ENCODE results near the gene FAM131C. TPM values are rescaled to one million over a fixed set of nuclear protein-coding genes. Genes with fewer than 3 reads are reported as not detected.
"Not testable (repeated sequence)": the region's sequence is repeated elsewhere in the genome, so short reads cannot be mapped to it uniquely, and the experiment has no call there.

Gene FAM131C
- total RNA-seq, 1 experiment from 2014 or later = 2.1 TPM

DNA sequence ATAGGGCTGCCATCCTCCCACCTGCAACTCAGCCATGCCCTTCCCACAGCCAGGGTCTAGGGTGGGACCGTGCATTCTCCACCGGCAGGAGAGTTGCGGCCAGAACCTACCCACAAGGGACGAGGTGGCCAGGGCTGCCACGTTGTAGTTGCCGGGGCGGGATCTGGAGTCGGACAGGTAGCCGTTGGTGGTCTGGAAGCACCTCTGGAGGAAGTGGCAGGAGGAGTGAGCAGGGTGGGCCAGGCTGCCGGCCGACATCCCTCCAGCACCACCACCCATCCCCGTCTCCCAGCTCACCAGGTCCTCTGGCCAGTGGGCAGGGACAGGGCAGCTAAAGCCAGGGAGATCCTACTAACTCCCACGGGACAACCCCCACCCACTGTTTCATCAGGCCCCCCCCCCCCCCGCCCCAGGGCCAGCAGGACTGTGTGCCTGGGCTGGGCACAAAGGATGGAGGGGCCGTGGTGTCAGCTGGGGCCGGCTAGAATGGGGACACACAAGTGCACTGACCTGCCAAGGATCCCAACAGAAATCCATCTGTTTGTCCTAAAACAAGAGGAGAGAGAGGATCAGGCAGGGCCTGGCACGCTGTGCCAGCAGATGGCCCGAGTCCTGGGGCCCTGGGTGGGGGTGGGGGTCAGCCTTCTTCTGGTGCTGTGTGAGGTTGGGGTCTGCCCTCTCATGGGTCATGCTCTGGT, 11.3 kb downstream of the FAM131C start:
- not testable (repeated sequence) for DNase-seq (ENCODE audit: low read depth)

DNA sequence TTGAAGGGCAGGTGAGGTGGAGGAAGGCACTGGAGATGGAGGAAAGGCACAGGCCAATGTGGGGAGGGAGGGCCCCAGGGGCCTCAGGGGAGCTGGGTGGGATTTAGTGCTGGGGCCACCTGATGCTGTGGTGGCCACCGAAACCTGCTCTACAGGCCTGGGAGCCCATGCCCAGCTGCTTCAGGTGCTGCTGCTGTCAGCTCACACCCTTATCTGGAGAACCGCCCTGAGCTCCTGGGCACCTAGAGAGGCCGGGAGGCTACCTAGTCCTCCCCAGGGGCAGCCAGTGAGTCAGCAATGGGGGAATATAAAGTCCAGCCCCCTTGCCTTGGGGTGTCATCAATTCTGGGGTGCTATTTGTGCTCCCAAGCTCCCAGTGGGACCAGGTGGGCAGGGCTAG, 12.2 kb downstream of the FAM131C start:
- no peak for DNase-seq (ENCODE audit: low read depth)

DNA sequence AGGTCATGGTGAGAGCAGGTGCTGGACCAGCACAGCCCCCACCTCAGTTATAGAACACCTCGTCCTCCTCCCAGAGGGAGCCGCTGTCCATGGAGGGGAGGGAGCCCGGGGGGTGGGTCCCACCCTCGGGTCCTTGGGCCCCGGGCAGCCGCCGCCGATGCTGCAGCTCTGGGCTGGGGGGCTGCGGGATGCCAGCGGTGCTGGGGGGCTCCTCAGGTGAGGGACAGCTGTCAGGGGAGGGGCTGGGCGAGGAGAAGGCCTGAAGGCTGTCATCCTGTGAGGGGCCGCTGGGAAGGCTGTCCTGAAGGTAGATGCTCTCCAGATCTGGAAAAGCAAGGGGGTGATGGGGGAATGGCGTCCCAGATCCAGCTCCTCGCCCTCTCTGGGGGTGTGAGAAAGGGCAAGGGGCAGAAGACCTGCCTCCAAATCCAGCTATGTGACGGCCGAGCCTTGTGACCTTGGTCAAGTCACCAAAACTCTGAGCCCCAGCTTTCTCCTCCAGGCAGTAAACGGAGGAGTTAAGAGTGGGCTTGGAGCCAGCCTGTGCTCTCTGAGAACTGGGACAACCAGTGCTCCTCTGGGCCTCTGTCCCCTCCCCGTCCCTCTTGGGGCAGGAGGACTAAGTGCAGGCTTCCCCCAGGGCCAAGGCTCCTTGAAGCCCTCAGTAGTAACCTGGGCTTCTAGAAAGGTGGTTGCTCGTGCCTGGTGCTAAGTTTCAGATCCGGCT, 14.9 kb downstream of the FAM131C start:
- not testable (repeated sequence) for DNase-seq (ENCODE audit: low read depth)

DNA sequence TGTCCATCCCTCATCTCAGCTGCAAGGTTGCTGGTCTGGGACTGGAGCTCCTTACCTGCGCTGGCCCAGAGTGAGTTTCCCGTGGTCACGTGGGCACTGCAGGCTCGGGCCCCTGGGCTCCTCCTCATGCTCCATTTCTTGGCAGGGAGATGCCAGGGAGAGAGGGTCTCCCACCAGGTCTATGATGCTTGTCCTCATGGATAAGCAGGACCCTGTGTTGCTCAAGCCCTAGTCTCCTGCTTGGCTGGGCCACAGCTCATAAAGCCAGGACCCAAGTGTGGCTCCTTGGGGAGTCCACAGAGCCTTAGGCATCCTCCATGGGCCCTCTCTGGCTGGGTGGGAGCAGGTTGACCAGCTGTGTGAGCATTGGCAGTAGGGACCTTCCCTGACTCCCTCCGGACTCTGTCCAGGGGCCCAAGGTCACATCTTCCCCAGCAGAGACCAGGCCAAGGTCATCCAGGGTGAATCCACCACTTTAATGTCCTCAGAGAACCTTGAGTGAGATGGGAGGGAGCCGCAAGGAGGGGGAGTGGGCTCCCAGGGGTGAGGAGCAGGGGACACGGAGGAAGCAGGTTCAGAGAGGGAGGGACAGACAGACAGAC, 16.0 kb downstream of the FAM131C start:
- not testable (repeated sequence) for DNase-seq (ENCODE audit: low read depth)

DNA sequence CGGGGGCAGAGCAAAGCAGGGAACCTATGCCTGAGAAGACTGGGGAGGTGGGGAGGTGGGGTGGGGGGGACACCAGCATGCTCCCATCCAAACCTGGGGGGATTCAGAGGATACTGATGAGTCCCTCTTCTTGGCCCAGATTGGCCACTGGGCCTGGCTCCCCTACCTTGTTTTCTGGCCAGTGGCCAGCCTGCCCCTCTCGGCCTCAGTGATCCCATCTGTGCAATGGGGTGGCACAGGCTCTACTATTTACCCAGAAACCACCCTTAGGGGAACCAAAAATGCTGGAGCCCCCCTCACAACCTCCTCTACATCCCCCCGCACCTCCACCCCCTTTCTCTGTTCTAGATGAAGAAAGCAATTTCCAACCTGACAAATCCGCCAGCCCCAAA, 16.9 kb downstream of the FAM131C start:
- not testable (repeated sequence) for DNase-seq (ENCODE audit: low read depth)

DNA sequence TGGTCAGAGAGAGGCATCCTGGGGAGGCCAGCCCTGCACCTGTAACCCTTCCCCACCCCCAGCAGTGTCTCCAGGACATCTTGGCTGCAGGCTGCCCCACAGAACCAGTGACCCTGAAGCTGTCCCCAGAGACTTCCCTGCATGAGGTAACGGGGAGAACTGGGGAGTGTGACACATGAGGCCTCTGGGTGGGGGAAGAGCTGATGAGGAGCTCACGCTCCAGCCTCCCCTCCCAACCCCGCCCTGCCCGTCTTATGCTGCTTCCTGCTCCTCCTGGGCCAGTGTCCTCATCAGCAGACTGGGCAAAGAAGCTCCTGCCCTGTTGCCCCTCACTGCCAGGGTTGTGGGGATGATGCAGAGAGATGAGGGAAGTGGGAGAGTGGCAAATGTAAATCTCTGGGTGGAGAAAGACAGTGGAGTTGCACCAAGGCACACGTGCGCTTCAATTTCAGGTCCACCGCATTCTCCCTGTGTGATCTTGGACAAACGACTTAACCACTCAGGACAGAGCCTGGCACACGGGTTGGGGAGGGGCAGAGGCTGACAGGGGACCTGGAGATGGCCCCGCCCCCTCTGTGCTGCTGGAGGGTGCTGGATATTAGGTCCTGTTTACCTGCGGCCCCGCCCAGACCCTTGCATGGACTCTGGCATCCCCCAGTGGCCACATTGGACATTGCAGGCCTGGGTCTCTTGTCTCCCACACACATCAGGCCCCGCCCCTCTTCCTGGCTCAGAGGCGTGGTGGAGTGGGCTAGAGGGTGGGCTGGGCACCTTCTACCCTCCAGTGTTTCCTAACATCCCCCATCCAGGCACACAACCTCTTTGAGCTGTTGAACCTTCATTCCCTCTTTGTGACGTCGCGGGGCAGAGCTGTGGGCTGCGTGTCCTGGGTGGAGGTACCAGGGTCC, 17.6 kb downstream of the FAM131C start:
- DNase-seq (ENCODE audit: low read depth) = peak; percentile 73

DNA sequence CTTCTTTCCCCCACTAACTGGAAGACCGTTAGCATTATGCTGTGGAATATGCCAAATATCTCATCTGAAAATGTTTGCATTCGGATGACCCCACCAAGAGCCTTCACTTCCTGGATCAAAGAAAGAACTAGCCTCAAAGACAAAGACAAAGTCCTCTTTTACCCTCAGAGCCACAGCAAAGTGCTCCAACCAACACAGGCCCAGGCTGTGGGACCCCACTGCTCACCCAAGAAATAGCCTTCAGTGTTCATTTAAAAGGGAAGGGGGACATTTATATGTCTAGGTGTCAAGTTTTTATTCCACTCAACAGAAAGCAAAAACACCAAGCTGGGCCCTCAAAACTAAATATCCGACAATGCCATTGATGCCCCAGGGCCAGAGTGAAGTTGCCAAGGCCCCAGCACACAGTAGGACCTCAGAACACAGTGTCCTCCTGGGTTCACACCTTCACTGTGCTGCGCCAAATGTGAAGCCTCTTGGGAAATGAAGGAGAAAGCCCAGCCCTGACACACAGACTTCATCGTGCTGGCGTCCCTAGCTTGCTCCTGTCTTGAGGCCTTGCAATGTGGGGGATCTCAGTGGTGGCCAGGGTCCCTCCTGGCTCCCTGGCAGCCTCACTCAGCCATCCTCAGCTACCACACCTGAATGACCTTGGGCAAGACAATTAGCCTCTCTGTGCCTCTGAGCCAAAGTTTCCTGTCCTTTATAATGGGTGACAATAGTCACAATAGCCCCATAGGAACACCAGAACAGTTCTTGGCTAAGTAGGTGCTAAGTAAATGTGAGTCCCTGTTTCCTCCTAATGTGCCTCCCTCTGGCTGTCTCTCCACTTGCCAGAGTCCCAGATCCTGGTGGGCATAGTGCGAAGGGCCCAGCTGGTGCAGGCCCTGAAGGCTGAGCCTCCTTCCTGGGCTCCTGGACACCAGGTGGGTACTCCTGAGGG, 18.6 kb downstream of the FAM131C start:
- DNase-seq (ENCODE audit: low read depth) = no peak

GRCh38 chr1:16053781-16054502, 19.5 kb downstream of the FAM131C start:
- no peak for DNase-seq (ENCODE audit: low read depth)

GRCh38 chr1:16051949-16052348, 21.5 kb downstream of the FAM131C start:
- not testable (repeated sequence) for DNase-seq (ENCODE audit: low read depth)

- DNase-seq (ENCODE audit: low read depth) = no peak
Observed at GRCh38 chr1:16051039-16051438, 22.4 kb downstream of the FAM131C start.

DNA sequence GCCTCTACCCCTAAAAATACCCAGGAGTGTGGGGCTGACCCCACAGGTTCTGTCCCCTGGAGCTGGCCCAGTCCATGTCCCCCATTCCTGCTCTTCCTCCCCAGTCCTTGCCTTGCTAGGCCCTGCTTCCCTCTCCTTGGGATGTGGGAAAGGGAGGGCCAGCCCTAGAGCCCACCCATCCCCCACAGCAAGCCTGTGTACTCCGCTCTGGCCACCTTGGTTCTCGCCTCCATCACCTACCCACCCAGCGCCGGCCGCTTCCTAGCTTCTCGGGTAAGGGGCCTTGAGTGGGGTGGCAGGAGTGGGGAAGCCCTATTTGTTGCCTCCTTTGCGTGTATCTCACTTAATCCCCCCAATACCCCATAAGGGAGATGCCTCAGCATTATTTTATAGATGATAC, 23.1 kb downstream of the FAM131C start:
- no peak for DNase-seq (ENCODE audit: low read depth)

GRCh38 chr1:16048573-16049189, 24.8 kb downstream of the FAM131C start:
- no peak for DNase-seq (ENCODE audit: low read depth)

GRCh38 chr1:16047791-16048475, 25.5 kb downstream of the FAM131C start:
- no peak for DNase-seq (ENCODE audit: low read depth)

GRCh38 chr1:16046842-16047241, 26.6 kb downstream of the FAM131C start:
- peak; percentile 48 for DNase-seq (ENCODE audit: low read depth)

DNA sequence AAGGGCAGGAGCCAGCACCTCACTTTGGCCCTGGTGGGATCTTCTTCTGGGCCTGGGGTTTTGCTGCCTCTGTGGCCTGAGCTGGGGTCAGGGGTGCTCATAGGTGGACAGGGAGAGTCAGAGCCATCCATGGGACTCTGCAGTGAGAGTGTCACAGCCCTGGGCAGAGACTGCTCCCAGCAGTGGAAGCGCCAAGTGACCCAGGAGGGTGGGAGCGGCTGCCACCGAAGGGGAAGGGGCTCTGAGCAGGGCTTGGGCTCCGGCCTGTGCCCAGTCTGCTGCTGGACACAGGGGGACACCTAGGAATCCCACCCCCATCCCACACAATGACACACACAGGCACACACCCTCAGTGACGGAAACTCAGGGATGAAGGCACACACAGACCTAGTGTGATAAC, 29.5 kb downstream of the FAM131C start:
- no peak for DNase-seq (ENCODE audit: low read depth)

GRCh38 chr1:16043521-16043920, 29.9 kb downstream of the FAM131C start, which contains the start of gene CLCNKB:
Gene CLCNKB (plus strand): TSS chr1:16043782. CDS start chr1:16044493, 711 bp downstream.
- no peak for DNase-seq (ENCODE audit: low read depth)

DNA sequence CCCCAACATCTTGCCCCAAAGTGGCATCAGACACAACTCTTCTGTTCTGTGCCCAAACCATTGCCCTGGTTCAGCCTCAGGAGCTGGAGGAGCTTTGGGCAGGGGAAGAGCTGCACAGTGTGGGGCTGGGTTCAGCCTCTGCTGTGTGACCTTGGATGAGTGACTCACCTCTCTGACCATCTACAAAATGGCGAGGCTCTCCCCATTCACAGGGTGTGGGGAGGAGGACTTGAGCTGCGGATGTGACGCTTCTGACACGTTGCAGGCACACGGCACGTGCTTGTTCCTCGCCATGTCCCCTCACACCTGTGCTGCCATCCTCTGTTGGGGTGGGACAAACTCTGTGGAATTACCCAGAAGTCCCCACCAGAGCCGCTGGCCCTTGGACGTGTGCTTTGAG, 30.8 kb downstream of the FAM131C start:
- DNase-seq (ENCODE audit: low read depth) = not testable (repeated sequence)

- DNase-seq (ENCODE audit: low read depth) = no peak
Observed at GRCh38 chr1:16042096-16042495, 31.4 kb downstream of the FAM131C start.

Measured in HT1080 (cell line).